HUES48 (cell line): ENCODE results near the gene HOXB6.

Experiments used
- H3K27ac ChIP-seq: one replicate; pipeline ENCODE4 v1.7.0; 2013; ENCODE audit warnings: low read depth, low read length, inconsistent platforms
- H3K27me3 ChIP-seq: 2 replicates; pipeline ENCODE4 v1.6.1; 2013; ENCODE audit warnings: mild to moderate bottlenecking, low read length; ENCODE audit not compliant: control insufficient read depth, insufficient read depth
- H3K36me3 ChIP-seq: 2 replicates; pipeline ENCODE4 v1.6.1; 2013; ENCODE audit warnings: low read length; ENCODE audit not compliant: control insufficient read depth, insufficient read depth
- H3K4me1 ChIP-seq: 2 replicates; pipeline ENCODE4 v1.6.1; 2013; ENCODE audit warnings: mild to moderate bottlenecking, low read length; ENCODE audit not compliant: control insufficient read depth, insufficient read depth
- H3K4me3 ChIP-seq: 2 replicates; pipeline ENCODE4 v1.5.1; 2013; ENCODE audit warnings: mild to moderate bottlenecking, low read depth, low read length
- H3K9ac ChIP-seq: 2 replicates; pipeline ENCODE4 v1.6.1; 2013; ENCODE audit warnings: mild to moderate bottlenecking, low read depth, low read length, moderate library complexity
- H3K9me3 ChIP-seq: 2 replicates; pipeline ENCODE4 v1.6.1; 2013; ENCODE audit warnings: low read length; ENCODE audit not compliant: control insufficient read depth, insufficient read depth

The HOXB6 gene

GRCh38 chr17:48626245-48627117, 21.7 kb upstream of the HOXB6 start, which contains the start of gene HOXB9:
HOXB9 (minus strand) TSS chr17:48626358; CDS start chr17:48626269, 89 bp downstream.
- H3K27me3 ChIP-seq = peaks cover 100% of the 10 kb centered on the region

DNA sequence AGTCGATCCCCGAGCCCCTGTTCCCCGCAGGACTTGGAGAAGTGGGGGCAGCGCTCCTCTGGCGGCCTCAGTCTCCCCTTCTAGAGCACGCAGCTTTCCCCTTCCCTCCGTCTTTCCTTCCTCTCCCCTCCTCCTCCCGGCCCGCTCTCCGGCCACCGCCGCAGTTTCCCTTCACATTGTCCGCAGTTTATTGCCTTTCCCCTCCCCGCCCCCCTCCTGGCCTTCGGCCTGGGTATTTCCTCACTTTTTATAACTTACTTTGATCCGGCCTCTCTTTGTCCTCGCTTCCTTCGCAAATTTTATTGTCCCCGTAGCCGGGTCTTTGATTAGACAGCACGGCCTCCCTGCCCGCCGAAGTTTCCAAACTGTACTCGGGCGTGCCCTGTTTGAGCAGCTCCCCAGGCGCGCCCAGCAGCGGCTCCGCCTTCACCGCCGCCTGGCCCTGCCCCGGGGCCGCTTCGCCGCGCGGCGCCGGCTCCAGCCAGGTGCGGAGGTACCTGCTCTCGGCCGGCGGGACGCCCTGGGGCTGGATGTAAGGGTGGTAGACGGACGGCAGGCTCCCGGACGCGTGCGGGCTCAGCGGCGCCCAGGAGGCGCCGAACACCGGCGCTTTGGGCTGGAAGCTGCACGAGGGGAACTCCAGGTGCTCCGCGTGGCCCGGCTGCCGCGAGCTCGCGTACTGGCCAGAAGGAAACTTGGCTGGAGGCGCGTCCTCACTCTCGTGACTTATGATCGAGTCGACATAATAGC, 20.9 kb upstream of the HOXB6 start:
- no peaks in the 10 kb centered on the region for H3K36me3 ChIP-seq
- H3K9ac ChIP-seq = no peak overlapping the region
- H3K4me3 ChIP-seq = peak overlapping the region; percentile 8; the same call in 1 of the 2 replicates
- H3K4me1 ChIP-seq = peaks cover 3% of the 10 kb centered on the region; the same call in 1 of the 2 replicates
- H3K27ac ChIP-seq = no peak overlapping the region
- H3K9me3 ChIP-seq = 0 out of 2 replicates have a peak, but pooled peaks cover 3% of the 10 kb centered on the region
- peaks cover 100% of the 10 kb centered on the region for H3K27me3 ChIP-seq

More at GRCh38 chr17:48626245-48627117, 21.7 kb upstream of the HOXB6 start, which contains the start of gene HOXB9:
- no peak within 1 kb of the TSS for H3K9ac ChIP-seq
- peak within 1 kb of the TSS; percentile 8; the same call in 1 of the 2 replicates for H3K4me3 ChIP-seq
- H3K4me1 ChIP-seq = peaks cover 3% of the 10 kb centered on the region; the same call in 1 of the 2 replicates
- 0 out of 2 replicates have a peak, but pooled peaks cover 3% of the 10 kb centered on the region for H3K9me3 ChIP-seq
- H3K36me3 ChIP-seq = no peaks in the 10 kb centered on the region
- H3K27ac ChIP-seq = no peak within 1 kb of the TSS

GRCh38 chr17:48624544-48625494, 20.0 kb upstream of the HOXB6 start:
- Histone ChIP-seq H3K4me1 (peaks cover 3% of the 10 kb centered on the region; the same call in 1 of the 2 replicates), H3K9ac (no peak overlapping the region), H3K27ac (no peak overlapping the region), H3K27me3 (peaks cover 100% of the 10 kb centered on the region), H3K9me3 (0 out of 2 replicates have a peak, but pooled peaks cover 3% of the 10 kb centered on the region), H3K36me3 (no peaks in the 10 kb centered on the region), H3K4me3 (peak overlapping the region; percentile 8; the same call in 1 of the 2 replicates)

GRCh38 chr17:48624118-48624517, 19.3 kb upstream of the HOXB6 start:
- Histone ChIP-seq H3K9me3 (0 out of 2 replicates have a peak, but pooled peaks cover 3% of the 10 kb centered on the region), H3K27ac (no peak overlapping the region), H3K36me3 (no peaks in the 10 kb centered on the region), H3K9ac (no peak overlapping the region), H3K4me3 (no peak overlapping the region), H3K4me1 (peaks cover 3% of the 10 kb centered on the region; the same call in 1 of the 2 replicates), H3K27me3 (peaks cover 100% of the 10 kb centered on the region)

DNA sequence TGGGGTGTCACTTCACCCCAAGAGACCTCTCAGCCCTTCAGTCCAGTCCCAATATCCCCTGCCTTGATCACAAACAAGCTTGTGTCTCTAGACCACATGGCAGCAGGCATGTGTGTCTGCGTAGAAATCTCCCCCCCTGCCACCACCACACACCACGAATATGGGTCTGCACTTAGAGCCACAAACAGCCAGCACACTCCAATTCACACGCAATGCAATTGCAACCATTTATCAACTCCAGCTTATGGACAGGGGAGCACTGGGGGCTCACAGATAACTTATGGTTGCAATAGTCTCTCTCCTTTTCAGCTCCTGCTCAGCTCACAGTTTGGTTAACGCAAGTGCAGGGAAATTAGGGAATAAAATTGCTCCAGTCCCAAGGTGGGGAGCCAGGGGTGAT, 18.8 kb upstream of the HOXB6 start:
- H3K36me3 ChIP-seq = no peaks in the 10 kb centered on the region
- no peak overlapping the region for H3K4me3 ChIP-seq
- H3K27me3 ChIP-seq = peaks cover 100% of the 10 kb centered on the region
- H3K4me1 ChIP-seq = peaks cover 3% of the 10 kb centered on the region; the same call in 1 of the 2 replicates
- H3K9ac ChIP-seq = no peak overlapping the region
- H3K27ac ChIP-seq = no peak overlapping the region
- 0 out of 2 replicates have a peak, but pooled peaks cover 3% of the 10 kb centered on the region for H3K9me3 ChIP-seq

- Histone ChIP-seq H3K36me3 (no peaks in the 10 kb centered on the region), H3K27ac (no peak overlapping the region), H3K4me3 (no peak overlapping the region), H3K9me3 (0 out of 2 replicates have a peak, but pooled peaks cover 3% of the 10 kb centered on the region), H3K27me3 (peaks cover 100% of the 10 kb centered on the region), H3K4me1 (peaks cover 3% of the 10 kb centered on the region; the same call in 1 of the 2 replicates), H3K9ac (no peak overlapping the region)
Observed at GRCh38 chr17:48622857-48623256, 18.1 kb upstream of the HOXB6 start.

DNA sequence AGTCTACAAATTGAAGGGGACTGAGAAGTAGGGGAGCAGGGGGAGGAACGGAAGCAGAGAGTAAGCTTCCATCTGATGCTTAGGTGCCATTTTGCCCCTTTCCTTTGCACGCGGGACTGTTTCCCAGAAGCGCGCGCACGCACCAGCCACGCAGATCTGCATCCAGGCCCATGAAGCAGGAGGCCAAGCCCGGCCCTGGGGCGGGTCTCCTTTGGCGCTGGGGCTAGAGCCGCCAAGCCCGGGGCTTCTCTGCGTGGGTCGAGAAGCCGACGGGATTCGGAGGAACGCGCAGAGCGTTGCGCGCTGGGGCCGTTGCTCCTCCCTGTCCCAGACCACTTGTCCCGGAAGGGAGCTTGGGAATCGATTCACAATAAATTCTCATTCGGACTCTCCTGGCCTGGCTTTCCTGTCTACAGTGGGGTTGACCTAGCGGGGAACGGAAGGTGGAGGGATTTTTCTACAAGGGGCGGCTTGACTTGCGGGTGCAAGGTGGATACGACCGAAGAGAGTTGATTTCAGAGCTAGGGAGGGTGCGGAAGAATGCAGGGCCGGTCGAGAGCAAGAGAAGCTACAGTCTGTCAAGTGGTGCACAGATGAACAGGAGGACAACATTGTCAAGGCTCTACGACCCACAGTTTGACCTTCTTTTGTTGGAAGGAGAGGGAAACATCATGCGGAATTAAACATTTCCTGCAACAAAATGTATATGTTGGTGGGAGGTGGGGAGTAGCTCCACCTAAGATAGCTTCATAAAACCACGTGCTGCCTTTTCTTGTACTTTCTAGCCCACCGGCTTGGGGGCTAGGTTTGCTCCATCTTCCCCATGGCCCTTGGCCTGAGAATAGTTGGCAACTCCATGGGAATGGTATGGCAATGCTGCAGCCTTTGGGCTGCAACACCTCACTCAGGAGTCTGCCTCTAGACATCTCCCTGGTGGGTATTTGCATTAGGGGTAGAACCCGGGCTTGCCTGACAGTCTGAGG, 16.9 kb upstream of the HOXB6 start:
- 0 out of 2 replicates have a peak, but pooled peaks cover 3% of the 10 kb centered on the region for H3K9me3 ChIP-seq
- no peak overlapping the region for H3K4me3 ChIP-seq
- H3K36me3 ChIP-seq = no peaks in the 10 kb centered on the region
- H3K9ac ChIP-seq = no peak overlapping the region
- H3K27me3 ChIP-seq = peaks cover 100% of the 10 kb centered on the region
- no peak overlapping the region for H3K27ac ChIP-seq
- peaks cover under 1% of the 10 kb centered on the region; the same call in 1 of the 2 replicates for H3K4me1 ChIP-seq

GRCh38 chr17:48620461-48621139, 15.8 kb upstream of the HOXB6 start:
- no peak overlapping the region for H3K9ac ChIP-seq
- no peaks in the 10 kb centered on the region for H3K4me1 ChIP-seq
- H3K4me3 ChIP-seq = no peak overlapping the region
- peaks cover 100% of the 10 kb centered on the region for H3K27me3 ChIP-seq
- no peaks in the 10 kb centered on the region for H3K36me3 ChIP-seq
- H3K27ac ChIP-seq = no peak overlapping the region
- H3K9me3 ChIP-seq = 0 out of 2 replicates have a peak, but pooled peaks cover 3% of the 10 kb centered on the region
